Mesenchymal stem cell (in vitro differentiated cells and primary cell): ENCODE measurements around the gene ANKS1B.
"Not testable (repeated sequence)": the region's sequence is repeated elsewhere in the genome, so short reads cannot be mapped to it uniquely, and the experiment has no call there.

ENCODE experiments used
- DNase-seq: peaks from one replicate; pipeline ENCODE4 v3.0.0-alpha.2; 2013
- H2AFZ ChIP-seq: one replicate; pipeline ENCODE4 v1.6.1; 2013; ENCODE audit warnings: low read depth, mild to moderate bottlenecking, control low read depth, inconsistent platforms, low read length, moderate library complexity
- H2AK5ac ChIP-seq: 2 replicates; pipeline ENCODE4 v1.6.1; 2013; ENCODE audit warnings: low read length, moderate library complexity, mild to moderate bottlenecking, inconsistent platforms; ENCODE audit not compliant: severe bottlenecking
- H2BK120ac ChIP-seq: one replicate; pipeline ENCODE4 v1.6.1; 2013; ENCODE audit warnings: low read depth, mild to moderate bottlenecking, inconsistent platforms, low read length, moderate library complexity
- H2BK12ac ChIP-seq, 2 experiments: one replicate each; pipeline ENCODE4 v1.6.1; 2013; ENCODE audit warnings: inconsistent platforms in 2 of 2, low read length in 2 of 2, mild to moderate bottlenecking in 2 of 2, moderate library complexity in 2 of 2, control low read depth in 1 of 2
- H2BK15ac ChIP-seq: one replicate; pipeline ENCODE4 v1.6.1; 2013; ENCODE audit warnings: mild to moderate bottlenecking, low read depth, inconsistent platforms; ENCODE audit not compliant: poor library complexity, severe bottlenecking
- H2BK5ac ChIP-seq: 2 replicates; pipeline ENCODE4 v1.6.1; 2013; ENCODE audit warnings: low read depth, mild to moderate bottlenecking, low read length, control low read depth, inconsistent platforms; ENCODE audit not compliant: poor library complexity, severe bottlenecking
- H3K14ac ChIP-seq, 2 experiments: one replicate each; pipeline ENCODE4 v1.6.1; 2013; ENCODE audit warnings: inconsistent platforms in 2 of 2, low read length in 2 of 2, control low read depth in 1 of 2, mild to moderate bottlenecking in 1 of 2, moderate library complexity in 1 of 2
- H3K18ac ChIP-seq, 2 experiments: one replicate each; pipeline ENCODE4 v1.6.1; 2013; ENCODE audit warnings: inconsistent platforms in 2 of 2, low read length in 2 of 2, control low read depth in 1 of 2, low read depth in 1 of 2, mild to moderate bottlenecking in 1 of 2
- H3K23ac ChIP-seq, 2 experiments: one replicate each; pipeline ENCODE4 v1.6.1; 2013; ENCODE audit warnings: inconsistent platforms in 2 of 2, low read length in 2 of 2, mild to moderate bottlenecking in 2 of 2, moderate library complexity in 2 of 2, control low read depth in 1 of 2
- H3K27ac ChIP-seq: 2 replicates; pipeline ENCODE4 v1.5.1; 2013; ENCODE audit warnings: mild to moderate bottlenecking, moderate library complexity, low read length, control low read depth, inconsistent platforms; ENCODE audit not compliant: poor library complexity, severe bottlenecking
- H3K27me3 ChIP-seq, 2 experiments: 2 replicates each; pipeline versions ENCODE4 v1.6.1 to v1.7.0; 2013; ENCODE audit warnings: low read length in 2 of 2, mild to moderate bottlenecking in 2 of 2, moderate library complexity in 2 of 2, control low read depth in 1 of 2, inconsistent platforms in 1 of 2; ENCODE audit not compliant: control insufficient read depth in 1 of 2, insufficient read depth in 1 of 2
- H3K36me3 ChIP-seq, 2 experiments: 2 replicates each; pipeline versions ENCODE4 v1.6.1 to v1.7.0; 2013; ENCODE audit warnings: low read length in 2 of 2, control low read depth in 1 of 2, inconsistent platforms in 1 of 2, low read depth in 1 of 2, mild to moderate bottlenecking in 1 of 2; ENCODE audit not compliant: insufficient read depth in 2 of 2, control insufficient read depth in 1 of 2
- H3K4ac ChIP-seq, 2 experiments: one replicate each; pipeline ENCODE4 v1.6.1; 2013; ENCODE audit warnings: inconsistent platforms in 2 of 2, low read length in 2 of 2, mild to moderate bottlenecking in 2 of 2, moderate library complexity in 2 of 2, control low read depth in 1 of 2, low read depth in 1 of 2
- H3K4me1 ChIP-seq: 2 replicates; pipeline ENCODE4 v1.6.1; 2013; ENCODE audit warnings: low read depth, low read length, control low read depth; ENCODE audit not compliant: control insufficient read depth, insufficient read depth
- H3K4me2 ChIP-seq: 2 replicates; pipeline ENCODE4 v1.6.1; 2013; ENCODE audit warnings: low read length, mild to moderate bottlenecking, inconsistent platforms; ENCODE audit not compliant: poor library complexity, severe bottlenecking
- H3K4me3 ChIP-seq, 2 experiments: 2 replicates each; pipeline versions ENCODE4 v1.5.1 to v1.7.0; 2013; ENCODE audit warnings: low read length in 2 of 2, mild to moderate bottlenecking in 2 of 2, control low read depth in 1 of 2, low read depth in 1 of 2; ENCODE audit not compliant: insufficient read depth in 1 of 2
- H3K79me1 ChIP-seq: replicated peaks from 2 replicates; pipeline ENCODE4 v1.6.1; 2013; ENCODE audit warnings: mild to moderate bottlenecking, control low read depth, low read length, inconsistent platforms; ENCODE audit not compliant: poor library complexity, severe bottlenecking
- H3K9ac ChIP-seq: 2 replicates; pipeline ENCODE4 v1.7.0; 2013; ENCODE audit warnings: mild to moderate bottlenecking, low read length, moderate library complexity
- H3K9me3 ChIP-seq: 2 replicates; pipeline ENCODE4 v1.7.0; 2013; ENCODE audit warnings: mild to moderate bottlenecking, low read length; ENCODE audit not compliant: control insufficient read depth
- H4K8ac ChIP-seq: one replicate; pipeline ENCODE4 v1.6.1; 2013; ENCODE audit warnings: inconsistent platforms, mild to moderate bottlenecking, low read length, moderate library complexity
- H4K91ac ChIP-seq: one replicate; pipeline ENCODE4 v1.6.1; 2013; ENCODE audit warnings: mild to moderate bottlenecking, low read length, inconsistent platforms
- WGBS: methylation state at CpG from one replicate; pipeline ENCODE4 v1.1.7; 2013; ENCODE audit warnings: mixed read lengths; 5-methylcytosine and 5-hydroxymethylcytosine counted together

The ANKS1B gene

GRCh38 chr12:99598785-99599184 lies 386.0 kb downstream of the ANKS1B start:
- peaks cover 4% of the 10 kb centered on the region for H3K9me3 ChIP-seq
- H2BK5ac ChIP-seq, result no peak overlapping the region
- H3K4me1 ChIP-seq, result no peaks in the 10 kb centered on the region
- H3K4me3 ChIP-seq, result no peak overlapping the region
- H3K79me1 ChIP-seq, result no peaks in the 10 kb centered on the region
- no peaks in the 10 kb centered on the region for H3K36me3 ChIP-seq
- no peak overlapping the region for H3K18ac ChIP-seq
- H2AFZ ChIP-seq, result no peak overlapping the region
- H3K23ac ChIP-seq, result no peak overlapping the region
- no peak overlapping the region for H3K27ac ChIP-seq
- H3K9ac ChIP-seq, result no peak overlapping the region
- no peak overlapping the region for H2AK5ac ChIP-seq
- DNase-seq, result no peak
- no peak overlapping the region for H3K4ac ChIP-seq
- H3K27me3 ChIP-seq, result no peaks in the 10 kb centered on the region
- no peak overlapping the region for H4K8ac ChIP-seq
- WGBS, result 87% methylated on average over 2 of the region's 2 CpGs
- H2BK15ac ChIP-seq, result no peak overlapping the region
- H4K91ac ChIP-seq, result no peak overlapping the region
- no peak overlapping the region for H3K4me2 ChIP-seq
- H2BK12ac ChIP-seq, result no peak overlapping the region
- no peak overlapping the region for H2BK120ac ChIP-seq
- no peak overlapping the region for H3K14ac ChIP-seq

GRCh38 chr12:99596762-99597161 lies 388.0 kb downstream of the ANKS1B start:
- no peak for DNase-seq
- no peak overlapping the region for H3K23ac ChIP-seq
- no peak overlapping the region for H3K27ac ChIP-seq
- no peak overlapping the region for H2BK12ac ChIP-seq
- 38% methylated on average over 2 of the region's 2 CpGs for WGBS
- H4K8ac ChIP-seq, result no peak overlapping the region
- no peaks in the 10 kb centered on the region for H3K79me1 ChIP-seq
- H3K14ac ChIP-seq, result no peak overlapping the region
- no peak overlapping the region for H2AK5ac ChIP-seq
- H3K9ac ChIP-seq, result no peak overlapping the region
- H3K27me3 ChIP-seq, result no peaks in the 10 kb centered on the region
- no peak overlapping the region for H2AFZ ChIP-seq
- H2BK15ac ChIP-seq, result no peak overlapping the region
- H3K4ac ChIP-seq, result no peak overlapping the region
- H3K36me3 ChIP-seq, result no peaks in the 10 kb centered on the region
- no peak overlapping the region for H3K18ac ChIP-seq
- H2BK120ac ChIP-seq, result no peak overlapping the region
- H3K9me3 ChIP-seq, result peaks cover 5% of the 10 kb centered on the region
- H4K91ac ChIP-seq, result no peak overlapping the region
- no peak overlapping the region for H3K4me3 ChIP-seq
- H3K4me1 ChIP-seq, result no peaks in the 10 kb centered on the region
- H2BK5ac ChIP-seq, result no peak overlapping the region
- H3K4me2 ChIP-seq, result no peak overlapping the region

DNA sequence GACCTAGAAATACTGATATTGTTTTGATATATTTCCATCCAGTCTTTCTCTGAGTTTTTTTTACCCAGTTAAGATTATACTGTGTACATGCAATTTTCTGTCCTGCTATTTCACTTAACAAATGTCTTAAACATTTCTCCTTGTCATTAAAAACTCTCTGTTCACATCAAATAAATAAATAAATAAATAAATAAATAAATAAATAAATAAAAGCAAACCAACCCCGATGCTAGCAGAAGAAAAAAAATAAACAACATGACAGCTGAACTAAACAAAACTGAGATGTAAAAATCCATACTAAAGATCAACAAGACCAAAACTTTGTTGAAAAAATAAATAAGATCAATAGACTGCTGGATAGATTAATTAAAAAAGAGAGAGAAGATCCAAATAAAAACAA lies 407.6 kb downstream of the ANKS1B start:
- peaks cover 29% of the 10 kb centered on the region for H3K9me3 ChIP-seq
- H3K36me3 ChIP-seq, H4K91ac ChIP-seq, H3K79me1 ChIP-seq, H3K4me3 ChIP-seq, H3K4me2 ChIP-seq, H3K27me3 ChIP-seq, H3K27ac ChIP-seq, H3K14ac ChIP-seq, H3K23ac ChIP-seq, H4K8ac ChIP-seq, H3K4me1 ChIP-seq, H2AK5ac ChIP-seq, H3K4ac ChIP-seq, H2AFZ ChIP-seq, H2BK12ac ChIP-seq, H3K9ac ChIP-seq, H2BK5ac ChIP-seq, DNase-seq, H2BK120ac ChIP-seq, H3K18ac ChIP-seq, H2BK15ac ChIP-seq: not testable (repeated sequence)
- WGBS, result no CpG with 5 or more reads among the region's 1 CpG

DNA sequence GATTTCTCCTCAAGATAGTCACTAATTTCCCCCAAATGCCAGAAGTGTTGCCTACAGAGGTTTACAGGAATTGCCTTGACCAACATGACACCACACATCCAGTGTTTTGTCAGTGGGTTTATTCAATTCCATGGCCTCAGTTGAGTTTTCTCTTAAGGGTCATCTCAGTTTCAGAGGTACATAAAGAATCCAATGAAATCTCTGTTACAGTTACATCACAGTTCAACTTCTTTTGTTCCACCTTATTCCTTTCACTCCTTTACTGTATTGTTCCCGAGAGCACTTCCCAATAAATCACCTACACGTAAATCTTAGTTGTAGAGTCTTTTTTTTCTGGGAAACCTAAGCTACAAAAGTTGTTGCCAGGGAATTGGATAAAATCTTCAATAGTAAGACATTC lies 410.8 kb downstream of the ANKS1B start:
- Histone ChIP-seq H3K79me1 (no peaks in the 10 kb centered on the region), H3K9ac (no peak overlapping the region), H3K27me3 (no peaks in the 10 kb centered on the region), H3K36me3 (no peaks in the 10 kb centered on the region), H3K9me3 (peaks cover 24% of the 10 kb centered on the region), H3K4me2 (no peak overlapping the region), H3K14ac (no peak overlapping the region), H2AFZ (no peak overlapping the region), H2BK120ac (no peak overlapping the region), H4K8ac (no peak overlapping the region), H2BK15ac (no peak overlapping the region), H3K27ac (no peak overlapping the region), H2BK5ac (no peak overlapping the region), H2AK5ac (no peak overlapping the region), H3K4ac (no peak overlapping the region), H3K4me1 (no peaks in the 10 kb centered on the region), H3K23ac (no peak overlapping the region), H4K91ac (no peak overlapping the region), H3K4me3 (no peak overlapping the region), H2BK12ac (no peak overlapping the region), H3K18ac (no peak overlapping the region)
- no peak for DNase-seq
- 60% methylated on average over 1 of the region's 2 CpGs for WGBS
